ENCODE results near the gene STXBP5L. TPM values are rescaled to one million over a fixed set of nuclear protein-coding genes. Genes with fewer than 3 reads are reported as not detected.
"Not testable (repeated sequence)": the region's sequence is repeated elsewhere in the genome, so short reads cannot be mapped to it uniquely, and the experiment has no call there.

STXBP5L gene
- total RNA-seq, 1 experiment from 2014 or later = not detected

DNA sequence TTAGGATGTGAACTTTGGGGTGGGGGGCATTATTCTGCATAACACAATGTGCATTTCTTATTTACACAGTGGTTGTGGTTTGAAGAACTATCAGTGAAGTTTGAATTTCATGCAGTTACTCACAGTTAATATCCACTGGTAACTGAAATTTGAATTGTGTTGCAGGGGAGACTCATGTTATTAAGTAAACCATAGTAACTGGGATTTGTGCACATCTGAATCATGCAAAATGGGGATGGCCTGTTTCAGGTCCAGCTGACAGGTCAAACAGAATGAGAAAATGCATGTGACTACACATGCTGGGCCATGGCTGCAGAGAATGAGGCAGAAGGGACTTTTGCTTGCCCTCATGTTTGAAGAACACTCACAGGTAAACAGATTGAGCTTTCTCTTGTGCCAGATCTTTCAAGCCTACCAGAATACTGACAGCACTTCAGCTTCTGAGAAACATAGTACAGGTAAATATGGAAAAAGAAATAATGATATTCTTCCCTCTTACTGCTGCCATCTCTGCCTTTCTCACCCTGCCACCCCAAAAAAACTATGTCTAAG is 522.7 kb downstream of the STXBP5L start:
- DNase-seq (ENCODE audit: low read depth) = no peak

DNA sequence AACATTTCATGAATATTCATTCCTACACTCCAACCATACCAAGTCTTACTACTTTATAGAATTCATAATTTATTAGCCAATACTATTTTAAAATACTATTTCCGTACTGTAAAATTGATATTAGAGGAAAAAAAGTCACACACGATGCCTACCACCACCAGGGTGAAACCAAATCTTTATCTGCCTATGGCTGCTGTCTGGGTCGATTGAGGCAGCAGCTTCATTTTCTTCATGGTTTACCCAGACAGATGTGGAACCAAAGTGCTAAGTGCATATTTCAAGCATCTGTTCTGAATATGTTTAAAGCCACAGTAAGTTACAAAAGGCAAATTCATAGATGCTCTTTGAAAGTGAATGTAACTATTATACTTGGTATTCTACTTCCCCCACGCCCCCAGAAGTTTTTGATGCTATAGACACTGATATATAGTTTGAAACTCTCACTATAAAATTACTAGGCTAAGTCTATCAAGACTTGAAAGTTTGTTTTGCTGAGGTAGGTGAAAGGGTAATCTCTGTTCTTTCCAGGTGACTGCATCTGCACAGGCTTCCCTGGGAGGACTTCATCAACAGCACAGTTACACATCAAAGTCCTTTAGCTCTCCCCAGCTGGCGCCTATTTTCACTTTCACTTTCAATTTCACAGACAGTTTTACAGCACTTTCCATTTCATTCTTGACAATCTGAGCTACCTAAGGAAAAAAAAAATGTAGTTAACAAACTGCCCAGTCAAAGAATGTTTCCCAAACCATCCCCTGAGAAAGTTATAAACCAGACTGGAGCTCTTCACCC is 523.9 kb downstream of the STXBP5L start:
- DNase-seq (ENCODE audit: low read depth) = peak; percentile 78

DNA sequence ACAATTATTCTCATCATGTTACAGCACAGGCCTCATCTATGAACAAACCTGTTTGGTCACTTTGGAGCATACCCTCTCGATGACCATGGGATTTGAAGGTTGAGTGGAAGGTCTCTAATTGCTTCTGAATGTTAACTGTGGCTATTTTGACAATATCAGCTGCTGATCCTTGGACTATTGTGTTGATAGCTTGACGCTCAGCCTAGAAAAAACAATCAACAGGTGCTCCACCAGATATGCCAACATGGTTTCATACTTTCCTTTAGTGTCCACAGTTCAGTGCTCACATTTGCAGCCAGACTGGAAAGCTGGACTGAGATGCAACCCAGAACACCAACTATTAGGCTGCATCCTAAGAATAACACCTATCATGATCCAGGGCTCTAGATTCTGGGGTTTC is 528.1 kb downstream of the STXBP5L start:
- DNase-seq (ENCODE audit: low read depth) = no peak

DNA sequence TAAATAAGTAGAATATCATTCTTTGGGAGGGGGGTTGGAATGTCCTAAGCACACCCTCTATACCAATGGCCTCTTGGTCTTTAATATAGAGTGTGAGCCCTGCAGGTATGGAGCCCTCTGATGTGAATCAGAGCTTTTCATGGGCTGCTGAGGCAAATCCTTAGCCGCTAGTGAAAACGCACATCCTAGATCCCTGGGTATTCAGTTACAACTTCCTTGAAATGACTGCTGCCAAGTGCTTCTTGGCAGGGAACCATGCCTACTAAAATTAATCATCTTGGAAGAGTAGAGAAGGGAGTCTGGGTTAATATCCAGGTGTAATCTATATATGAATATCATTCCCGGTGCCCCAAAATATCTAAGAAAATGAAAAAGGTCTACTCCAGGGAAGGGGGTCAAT is 528.6 kb downstream of the STXBP5L start:
- no peak for DNase-seq (ENCODE audit: low read depth)

DNA sequence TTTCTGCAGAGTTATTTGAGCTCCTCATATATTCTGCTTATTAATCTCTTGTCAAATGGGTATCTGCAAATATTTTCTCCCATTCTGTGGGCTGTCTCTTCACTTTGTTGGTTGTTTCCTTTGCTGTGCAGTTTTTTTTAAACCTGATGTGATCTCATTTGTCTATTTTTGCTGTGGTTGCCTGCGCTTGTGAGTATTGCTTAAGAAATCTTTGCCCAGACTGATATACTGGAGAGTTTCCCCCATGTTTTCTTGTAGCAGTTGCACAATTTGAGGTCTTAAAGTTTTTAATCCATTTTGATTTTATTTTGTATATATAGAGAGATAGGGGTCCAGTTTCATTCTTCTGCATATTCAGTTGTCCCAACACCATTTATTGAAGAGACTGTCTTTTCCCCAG is 535.5 kb downstream of the STXBP5L start:
- DNase-seq (ENCODE audit: low read depth) = no peak

DNA sequence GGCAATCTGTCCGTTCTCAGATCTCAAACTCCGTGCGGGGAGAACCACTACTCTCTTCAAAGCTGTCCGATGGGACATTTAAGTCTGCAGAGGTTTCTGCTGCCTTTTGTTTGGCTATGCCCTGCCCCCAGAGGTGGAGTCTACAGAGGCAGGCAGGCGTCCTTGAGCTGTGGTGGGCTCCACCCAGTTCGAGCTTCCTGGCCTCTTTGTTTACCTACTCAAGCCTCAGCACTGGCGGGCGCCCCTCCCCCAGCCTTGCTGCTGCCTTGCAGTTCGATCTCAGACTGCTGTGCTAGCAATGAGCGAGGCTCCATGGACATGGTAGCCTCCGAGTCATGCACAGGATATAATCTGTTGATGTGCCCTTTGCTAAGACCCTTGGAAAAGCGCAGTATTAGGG is 543.7 kb downstream of the STXBP5L start:
- DNase-seq (ENCODE audit: low read depth) = not testable (repeated sequence)

DNA sequence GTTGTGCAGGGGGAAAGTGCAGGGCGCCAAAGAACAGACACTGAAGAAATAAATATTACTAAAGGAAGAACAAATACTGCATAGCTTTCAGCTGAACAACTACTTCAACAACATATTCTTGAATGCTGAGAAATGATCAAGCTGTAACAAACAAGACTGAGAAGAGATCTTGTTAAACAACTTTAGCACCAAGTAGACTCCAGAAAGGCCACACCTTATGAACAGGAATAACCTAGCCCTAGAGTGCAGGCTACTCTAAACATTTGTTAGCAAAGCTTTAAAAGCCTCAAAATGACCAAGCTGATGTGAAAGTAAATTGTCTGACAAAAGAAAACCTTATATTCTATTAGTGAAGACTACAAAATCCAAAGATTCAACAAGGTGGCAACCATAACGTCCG is 554.6 kb downstream of the STXBP5L start:
- DNase-seq (ENCODE audit: low read depth) = no peak

DNA sequence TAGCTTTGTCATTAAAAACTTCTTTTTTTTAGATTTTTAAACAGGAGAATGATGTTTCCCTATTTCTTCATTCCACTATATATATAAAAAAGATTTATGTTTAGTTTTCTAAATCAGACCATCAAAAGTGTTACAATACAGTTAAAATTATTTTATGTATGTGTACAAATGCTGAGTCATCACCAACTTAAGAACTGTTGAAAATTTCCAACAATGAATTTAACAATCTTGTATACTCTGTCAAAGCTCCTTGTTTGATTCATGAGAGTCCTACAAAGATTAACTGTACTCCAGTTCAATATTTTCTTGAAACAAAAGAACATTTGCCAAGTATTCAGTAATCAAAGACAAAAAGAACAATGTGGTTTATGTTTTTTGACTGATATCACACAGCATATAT is 555.7 kb downstream of the STXBP5L start:
- DNase-seq (ENCODE audit: low read depth) = no peak

DNA sequence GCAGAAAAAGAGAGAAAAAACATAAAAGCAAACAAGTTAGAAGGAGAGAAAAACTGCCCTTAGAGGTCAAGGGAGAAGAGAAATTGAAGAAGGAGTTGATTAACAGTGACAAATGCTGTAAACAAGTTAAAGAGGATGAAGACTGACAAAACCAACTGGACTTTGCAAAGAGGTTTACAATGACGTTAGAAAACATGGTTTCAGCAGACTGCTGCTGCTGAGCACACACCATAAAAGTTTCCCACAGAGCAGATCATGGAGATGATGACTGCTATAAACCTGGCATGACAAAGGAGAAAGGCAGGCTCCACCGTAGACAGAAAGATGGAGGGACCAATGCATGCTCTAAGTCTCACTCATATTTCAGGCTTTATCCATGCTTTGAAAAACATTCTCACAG is 559.1 kb downstream of the STXBP5L start:
- DNase-seq (ENCODE audit: low read depth) = no peak

DNA sequence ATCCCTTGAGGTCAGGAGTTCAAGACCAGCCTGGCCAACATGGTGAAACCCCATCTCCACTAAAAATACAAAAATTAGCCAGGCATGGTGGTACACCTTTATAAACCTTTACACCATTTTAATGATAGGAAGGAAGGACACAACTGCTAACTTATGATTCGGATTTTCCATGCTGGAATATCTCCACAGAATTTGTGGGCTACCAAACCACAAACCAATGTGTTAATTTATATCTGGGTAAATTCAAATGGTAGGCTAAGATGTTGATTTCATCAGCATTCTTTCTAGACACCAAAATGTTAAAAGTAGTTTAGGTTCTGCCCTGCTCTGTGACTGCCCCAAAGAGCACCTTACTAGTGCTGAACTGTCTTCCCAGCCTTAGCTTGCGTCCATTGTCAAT is 565.0 kb downstream of the STXBP5L start:
- DNase-seq (ENCODE audit: low read depth) = no peak

Other genes with a start within 250 kb of the STXBP5L start
- 0.24 TPM in 1 of 2 replicates, not detected in the other for gene HGD, start 226.0 kb upstream of the STXBP5L start, total RNA-seq (2014; rRNA removed; shearing (Covaris generic))
- gene RABL3, start 165.7 kb upstream of the STXBP5L start, total RNA-seq (2014; rRNA removed; shearing (Covaris generic)) = 23.5 and 32.0 TPM in 2 replicates
- gene GTF2E1, start 165.5 kb upstream of the STXBP5L start, total RNA-seq (2014; rRNA removed; shearing (Covaris generic)) = 16.5 TPM in 2 replicates

All from RPMI7951 (cell line).